ACC112 (cell line): ENCODE measurements around the gene DIDO1.
"Not testable (repeated sequence)": the region's sequence is repeated elsewhere in the genome, so short reads cannot be mapped to it uniquely, and the experiment has no call there.

Experiments
- H2AFZ ChIP-seq: fragments of 200-600 bp; sonication (generic); one replicate; pipeline ENCODE4 v1.6.0; 2017; ENCODE audit warnings: antibody characterized with exemption, low read length; ENCODE audit not compliant: unreplicated experiment
- H3K27ac ChIP-seq: fragments of 200-600 bp; sonication (generic); 2 replicates; pipeline ENCODE4 v1.5.1; 2014; ENCODE audit warnings: low read depth, mild to moderate bottlenecking, antibody characterized with exemption, low read length, moderate library complexity
- H3K27me3 ChIP-seq: fragments of 200-600 bp; sonication (generic); 2 replicates; pipeline ENCODE4 v1.6.1; 2014; ENCODE audit warnings: mild to moderate bottlenecking, antibody characterized with exemption, low read length, moderate library complexity, mixed read lengths; ENCODE audit not compliant: insufficient read depth
- H3K36me3 ChIP-seq: fragments of 200-600 bp; sonication (generic); 2 replicates; pipeline ENCODE4 v1.6.1; 2016; ENCODE audit warnings: mild to moderate bottlenecking, antibody characterized with exemption, low read length, moderate library complexity, mixed read lengths; ENCODE audit not compliant: insufficient read depth
- H3K4me1 ChIP-seq: fragments of 200-600 bp; sonication (generic); one replicate; pipeline ENCODE4 v1.6.1; 2016; ENCODE audit warnings: low read length, mixed read lengths; ENCODE audit not compliant: insufficient read depth, unreplicated experiment, control insufficient read depth
- H3K4me3 ChIP-seq: fragments of 200-600 bp; sonication (generic); 2 replicates; pipeline ENCODE4 v1.5.1; 2014; ENCODE audit warnings: mild to moderate bottlenecking, low read depth, low read length
- H3K79me2 ChIP-seq: fragments of 200-600 bp; sonication (generic); one replicate; pipeline ENCODE4 v1.6.0; 2016; ENCODE audit warnings: low read length; ENCODE audit not compliant: control insufficient read depth, unreplicated experiment, insufficient read depth

DIDO1 gene

DNA sequence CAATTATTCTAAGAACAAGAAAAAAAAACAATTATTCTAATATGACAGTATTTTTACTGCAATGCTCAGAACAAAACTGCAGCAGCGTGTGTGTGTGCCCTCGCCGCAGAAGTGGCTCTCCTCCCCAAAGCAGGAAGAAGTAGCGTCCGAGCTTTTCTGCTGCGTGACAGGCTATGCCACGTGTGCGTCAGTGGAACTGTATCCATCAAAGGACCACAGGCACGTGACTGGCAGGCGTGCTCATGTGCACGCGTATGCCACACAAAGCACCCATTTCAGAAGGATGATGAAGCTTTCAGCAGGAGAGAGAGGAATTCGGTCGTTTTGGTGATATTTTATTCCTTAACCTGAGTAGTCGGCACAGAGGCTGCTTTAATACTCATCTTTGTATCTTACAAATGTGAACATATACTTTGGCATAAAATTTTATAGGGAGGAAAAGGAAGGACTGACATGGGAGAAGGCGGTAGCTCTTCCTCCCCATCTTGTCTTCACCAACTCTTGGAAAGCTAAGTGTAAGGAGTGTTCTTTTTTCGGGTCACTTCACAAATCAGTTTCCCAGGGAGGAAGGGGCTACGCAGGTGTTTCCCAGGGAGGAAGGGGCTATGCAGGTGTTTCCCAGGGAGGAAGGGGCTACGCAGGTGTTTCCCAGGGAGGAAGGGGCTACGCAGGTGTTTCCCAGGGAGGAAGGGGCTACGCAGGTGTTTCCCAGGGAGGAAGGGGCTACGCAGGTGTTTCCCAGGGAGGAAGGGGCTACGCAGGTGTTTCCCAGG, 68.1 kb downstream of the DIDO1 start:
- H3K79me2 ChIP-seq: peaks cover 25% of the 10 kb centered on the region
- no peaks in the 10 kb centered on the region for H3K27me3 ChIP-seq
- no peak overlapping the region for H2AFZ ChIP-seq
- peaks cover 15% of the 10 kb centered on the region for H3K36me3 ChIP-seq
- H3K4me3 ChIP-seq: no peak overlapping the region
- peaks cover 2% of the 10 kb centered on the region for H3K4me1 ChIP-seq
- no peak overlapping the region for H3K27ac ChIP-seq

DNA sequence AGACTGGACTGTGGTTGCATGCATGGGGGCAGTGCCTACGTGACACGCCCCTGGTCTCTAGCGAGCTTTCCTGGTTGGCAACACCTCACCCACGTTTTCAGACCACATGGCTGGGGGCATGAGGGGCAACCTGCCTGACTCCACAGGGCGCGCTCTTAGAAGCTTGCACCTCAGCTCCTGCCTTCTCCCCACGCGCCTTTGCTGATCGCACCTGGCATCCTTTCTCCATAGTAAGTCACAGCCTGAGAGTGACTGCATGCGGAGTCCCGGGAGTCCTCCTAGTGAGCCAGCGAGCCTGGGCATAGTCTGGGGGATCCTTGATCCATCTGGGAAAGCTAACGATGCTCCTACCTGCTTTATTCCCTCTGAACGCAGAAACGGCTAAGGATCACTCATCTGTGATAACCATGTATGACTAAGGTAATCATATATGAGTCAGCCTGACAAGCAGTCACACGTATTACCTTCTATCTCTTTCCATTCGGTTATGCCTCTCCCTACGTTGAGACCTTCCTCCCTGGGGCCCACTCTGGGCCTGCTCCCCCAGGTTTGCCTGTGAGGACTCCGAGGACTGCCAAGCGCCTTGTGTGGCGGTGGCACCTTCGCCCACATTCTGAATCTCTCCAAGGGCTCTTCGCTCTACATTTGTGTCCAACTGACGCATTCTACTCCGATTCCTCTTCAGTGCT, 69.2 kb downstream of the DIDO1 start:
- Histone ChIP-seq H3K79me2 (peaks cover 25% of the 10 kb centered on the region), H3K4me3 (no peak overlapping the region), H3K4me1 (peaks cover 2% of the 10 kb centered on the region), H3K27me3 (no peaks in the 10 kb centered on the region), H3K27ac (no peak overlapping the region), H2AFZ (no peak overlapping the region), H3K36me3 (peaks cover 15% of the 10 kb centered on the region)

DNA sequence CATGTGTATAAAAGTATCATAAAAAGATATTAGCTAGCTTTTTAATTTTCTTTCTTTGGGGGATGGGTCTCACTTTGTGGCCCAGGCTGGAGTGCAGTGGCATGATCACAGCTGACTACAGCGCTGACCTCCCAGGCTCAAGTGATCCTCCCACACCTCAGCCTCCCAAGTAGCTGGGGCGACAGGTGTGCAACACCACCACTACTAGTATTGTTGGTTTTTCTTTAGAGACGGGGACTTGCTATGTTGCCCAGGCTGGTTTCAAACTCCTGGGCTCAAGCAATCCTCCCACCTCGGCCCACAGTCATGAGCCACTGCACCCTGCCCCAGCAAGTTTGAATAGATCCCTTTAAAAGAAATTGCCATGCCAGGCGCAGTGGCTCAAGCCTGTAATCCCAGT, 71.2 kb downstream of the DIDO1 start:
- Histone ChIP-seq H3K4me3 (no peak overlapping the region), H3K79me2 (peaks cover 17% of the 10 kb centered on the region), H3K27ac (no peak overlapping the region), H3K4me1 (no peaks in the 10 kb centered on the region), H2AFZ (no peak overlapping the region), H3K27me3 (no peaks in the 10 kb centered on the region), H3K36me3 (peaks cover 15% of the 10 kb centered on the region)

DNA sequence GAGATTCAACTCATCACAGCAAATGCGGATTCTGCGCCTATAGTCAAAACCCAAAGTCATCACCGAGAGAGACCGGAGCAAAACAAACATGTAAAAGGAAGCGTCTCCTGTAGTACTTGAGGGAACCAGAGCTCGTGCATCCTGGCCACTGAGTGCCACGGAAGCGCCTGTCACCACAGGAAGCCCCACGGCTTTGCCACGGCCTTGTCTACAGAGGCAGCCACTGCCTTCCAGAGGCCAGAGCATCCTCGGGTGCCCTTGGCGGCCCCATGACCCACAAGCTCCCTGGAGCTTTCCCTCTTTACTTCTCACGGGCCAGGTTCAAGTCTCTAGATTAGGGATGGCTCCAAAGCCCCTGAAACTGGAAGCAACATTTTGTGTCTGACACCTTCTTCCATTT, 72.2 kb downstream of the DIDO1 start:
- H3K36me3 ChIP-seq: peaks cover 15% of the 10 kb centered on the region
- peaks cover 7% of the 10 kb centered on the region for H3K79me2 ChIP-seq
- H3K4me1 ChIP-seq: no peaks in the 10 kb centered on the region

DNA sequence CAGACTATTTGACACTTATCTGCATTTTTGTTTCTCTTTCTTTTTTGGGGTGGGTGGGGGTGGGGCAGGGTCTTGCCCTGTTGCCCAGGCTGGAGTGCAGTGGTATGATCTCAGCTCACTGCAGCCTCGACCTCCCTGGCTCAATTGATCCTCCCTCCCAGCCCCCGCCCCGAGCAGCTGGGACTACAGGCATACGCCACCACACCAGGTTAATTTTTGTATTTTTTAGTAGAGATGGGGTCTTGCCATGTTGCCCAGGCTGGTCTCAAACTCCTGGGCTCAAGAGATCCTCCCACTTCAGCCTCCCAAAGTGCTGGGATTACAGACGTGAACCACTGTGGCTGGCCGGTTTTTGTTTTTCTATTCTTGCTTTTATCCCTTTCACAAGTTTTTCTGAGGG, 73.0 kb downstream of the DIDO1 start:
- H3K36me3 ChIP-seq: peaks cover 15% of the 10 kb centered on the region
- H2AFZ ChIP-seq, H3K4me1 ChIP-seq, H3K27ac ChIP-seq, H3K4me3 ChIP-seq, H3K79me2 ChIP-seq, H3K27me3 ChIP-seq: not testable (repeated sequence)

More for the DNA sequence above, 72.2 kb downstream of the DIDO1 start:
- H2AFZ ChIP-seq: no peak overlapping the region
- H3K27ac ChIP-seq: no peak overlapping the region
- no peaks in the 10 kb centered on the region for H3K27me3 ChIP-seq
- no peak overlapping the region for H3K4me3 ChIP-seq

DNA sequence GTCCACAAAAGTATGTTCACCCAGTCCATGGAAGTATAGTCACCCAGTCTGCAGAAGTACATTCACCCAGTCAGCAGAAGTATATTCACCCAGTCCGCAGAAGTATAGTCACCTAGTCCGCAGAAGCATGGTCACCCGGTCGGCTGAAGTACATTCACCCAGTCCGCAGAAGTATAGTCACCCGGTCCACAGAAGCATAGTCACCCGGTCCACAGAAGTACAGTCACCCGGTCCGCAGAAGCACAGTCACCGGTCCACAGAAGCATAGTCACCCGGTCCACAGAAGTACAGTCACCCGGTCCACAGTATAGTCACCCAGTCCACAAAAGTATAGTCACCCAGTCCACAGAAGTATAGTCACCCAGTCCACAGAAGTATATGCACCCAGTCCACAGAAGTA, 73.5 kb downstream of the DIDO1 start:
- no peak overlapping the region for H3K4me3 ChIP-seq
- no peaks in the 10 kb centered on the region for H3K27me3 ChIP-seq
- H3K79me2 ChIP-seq: no peaks in the 10 kb centered on the region
- no peak overlapping the region for H3K27ac ChIP-seq
- H2AFZ ChIP-seq: no peak overlapping the region
- no peaks in the 10 kb centered on the region for H3K4me1 ChIP-seq
- peaks cover 15% of the 10 kb centered on the region for H3K36me3 ChIP-seq

DNA sequence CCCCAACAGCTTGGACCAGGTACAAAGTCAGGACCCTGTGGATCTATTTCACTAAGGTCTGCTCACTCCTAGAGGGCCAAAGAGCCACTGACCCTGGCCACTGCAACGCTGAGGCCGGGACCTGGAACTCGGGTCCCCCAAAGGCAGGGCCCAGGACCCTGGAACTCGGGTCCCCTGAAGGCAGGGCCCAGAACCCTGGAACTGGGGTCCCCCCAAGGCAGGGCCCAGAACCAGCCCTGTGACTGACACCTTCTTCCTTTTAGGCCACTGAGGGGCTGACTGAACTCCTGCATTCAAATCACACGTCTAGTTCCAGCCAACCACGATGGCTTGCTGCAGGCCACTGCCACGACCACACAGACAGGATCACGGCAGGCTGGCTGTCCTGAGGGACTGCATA, 74.1 kb downstream of the DIDO1 start:
- Histone ChIP-seq H2AFZ (no peak overlapping the region), H3K79me2 (no peaks in the 10 kb centered on the region), H3K4me3 (no peak overlapping the region), H3K27ac (no peak overlapping the region), H3K36me3 (peaks cover 15% of the 10 kb centered on the region), H3K4me1 (no peaks in the 10 kb centered on the region), H3K27me3 (no peaks in the 10 kb centered on the region)

DNA sequence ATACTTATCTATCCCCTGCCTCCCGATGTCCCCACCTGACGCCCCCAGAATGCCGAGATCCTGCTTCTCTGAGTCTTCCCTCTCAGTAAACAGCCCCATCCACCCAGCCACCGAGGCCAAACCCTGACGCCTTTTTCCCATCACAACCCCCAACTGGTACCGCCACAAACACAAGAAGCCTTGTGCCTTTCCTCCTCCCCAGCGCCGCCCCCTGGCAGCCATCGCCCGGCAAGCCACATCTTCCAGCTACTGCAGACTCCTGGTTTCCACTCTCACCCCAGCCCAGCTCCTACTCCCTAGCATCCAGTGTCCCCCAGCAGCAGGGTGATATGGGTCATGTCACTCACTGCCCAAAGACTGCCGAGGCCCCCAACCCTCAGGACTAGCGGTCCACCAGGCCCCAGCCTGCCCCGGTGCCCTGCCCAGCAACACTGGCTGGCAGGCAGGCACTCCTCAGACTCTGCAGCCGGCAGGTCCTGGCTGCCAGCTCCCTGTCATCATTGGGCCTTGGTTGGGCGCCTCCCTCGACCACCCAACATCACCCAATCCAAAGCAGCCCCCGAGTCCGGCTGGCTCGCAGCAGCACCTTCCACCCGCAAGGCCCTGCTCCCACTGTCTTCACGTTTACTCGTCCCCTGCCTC, 75.9 kb downstream of the DIDO1 start:
- no peaks in the 10 kb centered on the region for H3K4me1 ChIP-seq
- H3K4me3 ChIP-seq: no peak overlapping the region
- peaks cover 15% of the 10 kb centered on the region for H3K36me3 ChIP-seq
- no peak overlapping the region for H3K27ac ChIP-seq
- no peak overlapping the region for H2AFZ ChIP-seq
- no peaks in the 10 kb centered on the region for H3K27me3 ChIP-seq
- no peaks in the 10 kb centered on the region for H3K79me2 ChIP-seq

DNA sequence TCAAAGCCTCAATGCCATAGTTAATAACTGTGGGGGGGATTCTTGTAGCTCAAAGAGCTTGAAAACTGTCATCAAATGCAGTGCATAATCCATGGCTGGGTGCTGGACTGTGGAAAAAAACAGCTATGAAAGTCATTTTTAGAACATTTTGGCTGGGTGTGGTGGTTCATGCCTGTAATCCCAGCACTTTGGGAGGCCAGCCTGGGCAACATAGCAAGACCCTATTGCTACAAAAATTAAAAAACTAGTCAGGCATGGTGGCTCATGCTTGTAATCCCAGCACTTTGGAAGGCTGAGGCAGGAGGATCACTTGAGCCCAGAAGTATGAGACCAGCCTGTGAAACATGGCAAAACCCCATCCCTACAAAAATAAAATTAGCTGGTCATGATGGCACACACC, 76.9 kb downstream of the DIDO1 start:
- Histone ChIP-seq H3K4me1 (no peaks in the 10 kb centered on the region), H3K36me3 (peaks cover 13% of the 10 kb centered on the region), H3K27me3 (no peaks in the 10 kb centered on the region), H3K27ac (no peak overlapping the region), H3K79me2 (no peaks in the 10 kb centered on the region), H3K4me3 (no peak overlapping the region), H2AFZ (no peak overlapping the region)

DNA sequence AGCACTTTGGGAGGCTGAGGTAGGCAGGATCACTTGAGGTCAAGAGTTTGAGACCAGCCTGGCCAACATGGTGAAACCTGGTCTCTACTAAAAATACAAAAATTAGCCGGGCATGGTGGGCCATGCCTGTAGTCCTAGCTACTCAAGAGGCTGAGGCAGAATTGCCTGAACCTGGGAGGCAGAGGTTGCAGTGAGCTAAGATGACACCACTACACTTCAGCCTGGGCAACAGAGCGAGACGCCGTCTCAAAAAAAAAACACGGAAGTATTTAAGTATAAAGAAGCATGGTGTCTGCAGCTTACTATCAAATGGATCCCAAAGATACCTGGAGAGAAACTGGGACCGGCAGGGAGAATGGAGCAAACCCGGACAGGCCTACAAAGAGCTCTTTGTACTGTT, 77.4 kb downstream of the DIDO1 start:
- H3K4me1 ChIP-seq, H2AFZ ChIP-seq, H3K79me2 ChIP-seq, H3K27ac ChIP-seq, H3K4me3 ChIP-seq, H3K27me3 ChIP-seq: not testable (repeated sequence)
- peaks cover 12% of the 10 kb centered on the region for H3K36me3 ChIP-seq
